HG02571 (cell line): ENCODE results near the gene TM7SF2.
A peak's percentile ranks its signal among the peaks of the same experiment; 100 is the strongest.
"Not testable (repeated sequence)": the region's sequence is repeated elsewhere in the genome, so short reads cannot be mapped to it uniquely, and the experiment has no call there.

Experiments used
- ATAC-seq: cut with Tn5 transposase; IDR thresholded peaks from one replicate; pipeline ENCODE4 v1.9.1; 2021; ENCODE audit warnings: mild to moderate bottlenecking, moderate library complexity; ENCODE audit not compliant: unreplicated experiment

The TM7SF2 gene

DNA sequence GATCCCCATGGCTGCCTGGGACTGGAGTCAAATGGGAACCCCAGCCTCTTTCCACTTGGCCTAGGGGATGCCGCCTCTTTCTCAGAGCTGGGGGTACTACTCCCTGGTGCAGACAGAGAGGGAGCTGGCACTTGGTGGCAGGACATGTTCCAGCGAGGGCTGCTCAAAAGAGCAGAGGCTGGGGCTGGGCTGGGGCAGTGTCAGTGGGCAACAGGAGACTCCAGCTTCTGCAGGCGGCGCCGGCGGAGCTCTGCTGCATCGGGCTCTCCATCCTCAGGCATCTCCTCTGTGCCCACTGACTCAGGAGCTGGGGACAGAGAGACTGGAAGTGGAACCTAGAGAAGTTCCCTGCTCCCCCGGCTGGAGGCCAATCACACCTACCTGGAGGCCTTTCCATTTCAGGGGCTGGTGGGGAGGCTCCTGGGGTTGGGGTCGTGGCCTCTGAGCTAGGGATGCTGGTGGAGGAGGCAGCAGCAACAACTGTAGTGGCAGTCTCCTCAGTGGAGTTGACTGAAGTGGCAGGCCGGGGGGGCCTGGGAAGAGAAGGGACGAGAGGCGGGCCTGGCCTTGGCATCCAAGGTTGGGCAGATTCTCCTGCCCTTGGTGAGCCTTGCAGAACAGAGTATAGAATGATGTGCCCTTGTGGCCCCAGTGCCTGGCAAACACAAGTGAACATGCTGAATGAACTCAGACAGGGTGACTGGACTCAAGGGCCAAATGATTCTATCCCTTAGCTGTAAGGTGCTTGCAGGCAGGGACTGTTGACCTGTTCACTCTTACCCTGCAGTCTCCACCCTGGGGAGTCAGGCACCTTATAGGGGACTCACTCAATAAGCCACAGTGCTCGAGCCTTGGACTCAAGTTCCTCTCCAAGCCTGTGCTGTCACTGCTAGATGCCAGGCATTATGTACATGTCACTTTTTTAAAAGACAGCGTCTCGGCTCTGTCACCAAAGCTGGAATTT, 16.8 kb downstream of the TM7SF2 start:
- ATAC-seq = no peak

DNA sequence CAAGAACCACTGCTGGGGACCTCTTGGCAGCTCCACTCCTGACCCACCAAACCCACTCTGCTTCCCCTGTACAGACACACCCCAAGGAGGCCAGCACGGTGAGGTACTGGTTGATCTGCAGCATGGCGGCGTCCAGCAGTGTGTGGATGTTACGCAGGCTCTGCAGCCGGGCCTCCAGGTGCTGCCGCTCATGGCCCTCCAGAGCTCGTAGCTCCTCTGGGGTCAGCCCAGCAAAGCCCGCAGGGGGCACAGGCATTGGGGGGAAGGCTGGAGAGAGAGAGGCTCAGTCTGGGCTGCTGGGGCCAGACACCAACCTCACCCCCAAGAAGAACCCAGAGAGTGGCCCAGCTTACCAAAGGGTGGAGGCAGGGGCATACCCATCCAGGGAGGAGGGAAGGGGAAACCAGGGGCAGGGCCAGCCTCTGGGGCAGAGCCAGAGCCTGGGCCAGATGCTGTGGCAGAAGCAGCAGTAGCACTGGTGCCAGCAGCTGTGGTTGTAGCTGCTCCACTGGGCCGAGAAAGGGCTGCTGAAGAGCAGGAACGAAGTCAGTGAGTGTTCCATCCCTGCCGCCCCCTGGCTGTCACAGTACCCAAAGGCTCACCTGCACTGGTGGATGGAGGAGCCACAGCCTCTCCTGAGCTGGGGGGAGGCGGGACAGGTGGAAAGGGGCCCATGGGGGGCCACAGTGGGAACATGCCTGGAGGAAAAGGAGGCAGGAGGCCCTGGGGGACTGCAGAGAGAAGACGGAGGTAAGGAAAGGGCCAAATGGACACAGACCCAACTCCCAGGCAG, 18.2 kb downstream of the TM7SF2 start:
- no peak for ATAC-seq

DNA sequence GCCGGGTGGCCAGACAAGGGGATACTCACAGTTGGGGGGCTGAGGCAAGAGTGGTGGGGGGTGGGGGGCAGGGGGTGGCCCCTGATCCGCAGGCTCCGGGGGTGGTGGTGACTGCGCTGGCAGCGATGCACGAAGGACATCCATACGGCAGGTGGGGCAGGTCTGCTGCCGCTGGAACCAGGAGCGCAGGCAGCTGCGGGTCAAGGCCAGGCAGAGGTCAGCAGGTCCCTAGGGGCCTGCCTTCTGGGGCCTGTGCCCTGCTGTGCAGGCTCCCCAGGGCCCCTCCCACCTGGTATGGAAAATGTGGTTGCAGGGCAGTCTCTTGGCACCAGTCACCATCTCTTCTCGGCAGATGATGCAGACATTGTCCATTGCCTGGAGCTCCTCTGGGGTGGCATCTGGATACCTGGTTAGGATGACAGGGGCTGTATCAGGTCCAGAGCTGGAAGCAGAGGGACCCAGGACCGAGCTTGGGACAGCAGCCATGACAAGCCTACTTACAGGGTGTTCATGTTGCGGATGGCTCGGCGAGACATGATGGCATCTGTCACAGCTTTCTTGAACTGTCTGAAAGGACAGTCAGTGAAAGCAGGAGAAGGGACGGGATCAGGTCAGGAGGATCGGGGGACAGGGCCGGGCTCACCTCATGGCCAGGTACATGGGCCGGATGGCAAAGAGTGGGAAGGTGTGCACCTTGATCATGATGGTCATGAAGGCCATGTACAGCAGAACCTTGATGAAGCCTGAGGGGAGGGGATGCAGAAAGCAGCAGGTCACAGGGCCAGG, 19.2 kb downstream of the TM7SF2 start:
- ATAC-seq = no peak

DNA sequence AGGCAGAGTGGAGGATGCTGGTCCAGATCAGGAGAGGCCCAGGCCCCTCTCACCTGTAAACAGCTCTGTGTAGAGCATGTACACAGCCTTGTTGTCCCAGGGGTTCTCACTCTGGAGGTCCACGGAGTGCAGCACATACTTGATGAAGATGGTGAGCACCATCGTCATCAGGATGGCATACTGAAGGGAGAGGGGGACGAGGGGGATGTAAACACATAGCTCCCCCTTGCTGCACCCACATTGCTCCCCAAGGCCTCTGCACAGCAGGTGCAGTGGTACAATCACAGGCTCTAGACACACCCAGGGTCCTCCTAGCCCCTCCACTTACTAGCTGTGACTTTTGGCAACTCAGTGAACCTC, 19.7 kb downstream of the TM7SF2 start:
- no peak for ATAC-seq

DNA sequence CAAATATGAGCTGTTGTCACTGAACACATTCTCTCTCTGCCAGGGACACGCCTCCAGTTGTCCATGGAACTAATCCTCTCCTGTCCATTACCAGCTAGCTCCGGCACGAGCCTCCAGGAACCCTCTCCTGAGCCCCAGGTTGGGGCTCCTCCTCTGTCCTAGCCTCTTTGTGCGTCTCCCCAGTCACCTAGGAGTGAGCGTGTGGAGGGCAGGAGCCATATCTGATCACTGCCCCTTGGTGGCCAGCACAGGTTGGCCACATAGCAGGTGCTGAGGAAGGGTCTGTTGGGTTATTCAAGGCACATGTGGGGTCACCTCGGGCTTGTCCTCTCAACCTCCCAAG, 20.2 kb downstream of the TM7SF2 start:
- no peak for ATAC-seq

DNA sequence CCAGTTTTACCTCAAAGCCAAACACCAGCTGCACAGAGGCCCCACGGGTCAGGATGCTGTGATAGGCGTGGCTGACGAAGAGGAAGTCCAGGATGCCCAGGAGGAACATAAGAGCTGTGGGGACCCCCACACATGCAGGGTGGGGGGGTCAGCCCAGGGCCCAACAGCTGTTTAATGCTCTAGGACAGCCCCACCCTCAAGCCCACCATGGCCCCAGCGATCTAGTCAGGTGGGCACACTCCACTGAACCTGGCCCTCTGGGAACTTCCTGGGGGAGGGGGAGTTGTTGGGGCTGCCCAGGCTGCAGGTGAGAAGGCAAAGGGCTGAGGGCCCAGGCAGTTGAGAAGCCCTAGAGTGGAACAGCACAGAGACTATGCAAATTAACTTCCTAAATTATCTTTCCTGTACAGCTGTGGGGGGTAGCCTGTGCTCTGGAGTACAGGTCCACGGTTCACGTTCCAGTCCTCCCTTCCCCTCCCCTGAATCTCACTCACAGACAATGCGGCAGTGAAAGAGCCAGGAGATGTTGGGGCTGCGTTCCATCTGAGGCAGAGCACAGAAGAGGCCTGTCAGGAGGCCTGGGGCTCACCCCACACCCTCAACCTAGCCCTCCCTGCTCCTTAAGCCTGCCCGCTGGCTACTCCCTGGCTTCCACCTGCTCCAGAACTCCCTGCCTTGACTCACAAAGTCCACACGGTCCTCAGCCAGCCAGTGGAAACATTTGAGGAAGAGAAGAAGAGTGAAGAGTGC, 20.7 kb downstream of the TM7SF2 start:
- ATAC-seq = no peak

DNA sequence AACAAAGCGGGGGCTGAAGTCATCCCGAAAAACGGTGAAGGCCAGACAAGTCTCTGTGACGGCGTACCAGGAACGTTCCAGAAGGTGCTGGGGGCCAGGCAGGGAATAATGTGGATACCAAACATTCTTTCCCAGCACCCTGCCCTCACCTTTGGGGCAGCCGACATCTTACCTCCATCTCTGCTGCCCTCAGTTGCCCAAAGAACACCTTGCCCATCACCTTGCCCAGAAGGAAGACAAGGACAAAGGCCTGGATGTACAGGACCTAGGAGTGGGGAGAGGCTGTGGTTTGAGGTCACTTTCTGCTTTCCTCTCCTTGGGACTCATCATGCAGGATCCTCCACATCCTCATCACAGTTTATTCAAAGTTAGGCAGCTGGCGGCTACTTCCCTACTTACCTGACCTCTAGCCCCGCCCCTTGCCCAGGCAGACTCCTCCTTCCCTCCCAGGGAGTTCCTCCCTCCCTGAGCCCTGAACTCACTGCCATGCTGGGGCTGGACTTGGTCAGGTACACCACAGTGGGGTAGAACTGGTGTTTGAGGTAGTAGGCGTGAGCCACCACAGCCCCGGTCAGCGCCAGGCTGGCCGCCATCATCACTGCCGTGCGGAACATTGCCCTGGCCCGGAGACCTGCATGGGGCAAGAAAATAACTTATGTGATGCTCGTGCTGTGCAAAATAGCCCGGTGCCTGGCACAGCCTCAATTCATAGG, 21.5 kb downstream of the TM7SF2 start:
- no peak for ATAC-seq

DNA sequence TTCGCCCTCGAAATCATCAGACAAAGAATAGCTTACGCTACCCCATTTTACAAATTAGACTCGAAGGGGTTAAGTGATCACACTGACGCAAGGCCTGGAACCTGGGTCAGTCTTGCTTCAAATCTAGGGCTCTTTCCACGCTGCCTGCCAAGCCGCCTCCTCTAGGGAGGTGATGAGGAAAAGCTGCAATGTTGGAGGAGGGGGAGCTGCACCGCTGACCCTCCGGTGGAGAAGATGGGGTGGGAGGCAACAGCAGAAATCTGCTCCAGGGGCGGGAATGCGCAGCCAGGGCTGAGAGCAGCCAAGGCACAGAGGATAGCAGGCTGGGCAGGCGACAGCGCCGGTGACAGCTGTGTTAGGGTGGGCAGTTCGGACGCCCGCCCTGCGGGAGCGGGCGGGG, 22.1 kb downstream of the TM7SF2 start:
- no peak for ATAC-seq

DNA sequence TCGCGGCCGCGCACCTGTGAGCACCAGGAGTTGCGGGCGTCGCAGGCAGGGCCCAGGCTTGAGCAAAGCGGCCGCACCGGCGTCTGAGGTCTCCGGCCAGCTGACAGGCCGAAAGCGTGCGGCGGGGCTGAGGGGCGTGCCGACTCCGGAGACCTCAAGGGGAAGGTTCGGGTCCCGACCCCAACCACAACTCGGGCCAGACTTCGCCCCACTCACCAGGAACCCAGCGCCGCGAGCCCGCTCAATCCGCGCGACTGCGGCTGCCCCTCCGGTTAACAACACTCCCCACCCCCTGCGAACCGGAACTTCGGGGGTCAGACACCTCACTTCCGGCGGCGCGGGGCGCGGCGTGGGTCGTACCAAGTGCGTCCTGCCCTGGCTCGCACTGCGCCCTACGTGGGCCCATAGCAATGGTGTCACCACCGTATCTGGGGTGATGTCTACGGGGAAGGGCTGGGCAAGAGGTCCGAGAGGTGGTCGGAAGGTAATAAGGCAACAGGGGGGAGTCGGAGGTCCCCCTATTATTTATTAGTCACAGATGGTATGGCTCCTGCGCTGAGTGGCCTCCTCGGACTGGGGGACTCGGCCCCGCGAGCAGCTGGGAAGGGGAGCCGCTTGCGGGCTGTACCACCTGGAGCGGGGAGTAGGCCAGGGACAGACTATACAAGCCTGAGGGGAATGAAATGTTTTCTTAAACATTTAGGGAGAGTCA, 22.7 kb downstream of the TM7SF2 start, which contains the start of gene SYVN1:
SYVN1 (minus strand) TSS at position 280 of the 712 bp plus-strand sequence. CDS start 918 bp downstream, outside the sequence.
- peak; percentile 53 for ATAC-seq

DNA sequence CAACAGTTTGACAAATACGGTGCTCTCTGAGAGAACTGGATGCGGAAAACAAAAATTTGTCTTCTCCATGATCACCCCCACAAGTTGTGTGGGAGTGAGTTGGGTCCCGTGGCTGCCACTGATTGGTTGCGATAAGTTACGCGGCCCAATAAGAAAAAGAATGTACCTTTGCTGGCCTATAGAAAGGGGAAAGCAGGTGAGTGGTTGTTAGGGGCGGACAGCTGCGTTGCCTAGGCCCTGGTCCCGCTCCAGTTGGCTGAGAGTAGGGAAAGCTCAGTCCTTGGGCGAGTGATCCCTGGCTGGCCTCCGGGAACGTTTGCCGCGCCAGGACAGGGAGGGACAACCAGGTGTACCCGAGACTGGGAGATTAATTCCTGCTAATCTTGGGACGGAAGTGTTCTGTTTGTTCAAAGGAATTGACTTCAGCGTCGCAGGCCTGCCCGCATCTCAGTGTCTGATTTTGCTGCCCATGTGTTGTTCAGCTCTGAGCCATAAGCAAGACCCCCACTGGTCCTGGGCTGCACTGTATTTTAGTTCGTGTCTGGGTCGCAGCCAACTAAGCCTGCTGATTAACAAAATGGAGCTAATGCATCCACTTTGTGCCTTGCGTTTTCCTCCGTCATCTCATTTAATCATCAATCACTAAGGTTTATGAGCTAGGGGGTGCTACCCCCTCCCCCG, 23.4 kb downstream of the TM7SF2 start:
- ATAC-seq = peak; percentile 68

DNA sequence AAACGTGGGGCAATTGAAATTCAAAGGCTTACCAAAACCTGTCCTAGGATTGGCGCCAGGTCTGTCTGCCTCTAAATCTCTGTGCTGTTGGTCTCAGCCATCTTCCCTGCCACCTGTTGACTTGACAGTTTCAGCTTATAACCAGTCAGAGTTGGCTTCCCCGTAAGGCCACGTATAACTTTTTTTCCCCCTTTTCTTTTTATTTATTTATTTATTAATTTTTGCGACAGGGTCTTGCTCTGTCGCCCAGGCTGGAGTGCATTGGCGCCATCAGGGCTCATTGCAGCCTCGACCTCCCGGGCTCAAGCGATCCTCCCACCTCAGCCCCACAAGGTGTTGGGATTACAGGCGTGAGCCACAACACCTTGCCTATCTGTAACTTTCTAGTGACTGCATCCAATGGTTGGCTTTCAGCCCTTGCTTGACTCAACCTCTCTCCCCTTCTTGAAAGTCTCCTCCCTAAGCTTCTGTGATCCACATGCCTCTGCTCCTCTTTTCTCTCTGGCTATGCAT, 24.0 kb downstream of the TM7SF2 start:
- no peak for ATAC-seq

DNA sequence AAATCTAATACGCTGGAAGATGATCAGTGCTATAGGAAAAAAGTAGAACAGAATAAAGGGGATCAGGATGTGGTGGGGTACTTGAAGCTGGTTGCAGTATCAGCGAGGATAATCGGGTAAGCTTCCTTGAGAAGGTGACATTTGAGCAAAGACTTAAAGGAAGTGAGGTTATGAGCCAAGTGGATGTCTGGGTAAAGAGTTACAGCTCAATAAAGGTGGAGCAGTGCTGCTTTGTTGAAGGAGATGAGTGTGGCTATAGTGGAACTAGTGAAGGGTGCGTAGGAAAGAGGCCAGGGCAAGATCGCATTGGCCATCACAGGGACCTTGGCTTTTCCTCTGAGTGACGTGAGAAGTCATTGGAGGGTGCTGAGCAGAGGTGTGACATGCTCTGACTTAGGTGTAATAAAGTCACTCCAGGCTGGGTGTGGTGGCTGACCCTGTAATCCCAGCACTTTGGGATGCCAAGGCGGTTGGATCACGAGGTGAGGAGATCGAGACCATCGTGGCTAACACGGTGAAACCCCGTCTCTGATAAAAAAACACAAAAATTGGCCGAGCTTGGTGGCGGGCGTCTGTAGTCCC, 24.9 kb downstream of the TM7SF2 start:
- no peak for ATAC-seq

DNA sequence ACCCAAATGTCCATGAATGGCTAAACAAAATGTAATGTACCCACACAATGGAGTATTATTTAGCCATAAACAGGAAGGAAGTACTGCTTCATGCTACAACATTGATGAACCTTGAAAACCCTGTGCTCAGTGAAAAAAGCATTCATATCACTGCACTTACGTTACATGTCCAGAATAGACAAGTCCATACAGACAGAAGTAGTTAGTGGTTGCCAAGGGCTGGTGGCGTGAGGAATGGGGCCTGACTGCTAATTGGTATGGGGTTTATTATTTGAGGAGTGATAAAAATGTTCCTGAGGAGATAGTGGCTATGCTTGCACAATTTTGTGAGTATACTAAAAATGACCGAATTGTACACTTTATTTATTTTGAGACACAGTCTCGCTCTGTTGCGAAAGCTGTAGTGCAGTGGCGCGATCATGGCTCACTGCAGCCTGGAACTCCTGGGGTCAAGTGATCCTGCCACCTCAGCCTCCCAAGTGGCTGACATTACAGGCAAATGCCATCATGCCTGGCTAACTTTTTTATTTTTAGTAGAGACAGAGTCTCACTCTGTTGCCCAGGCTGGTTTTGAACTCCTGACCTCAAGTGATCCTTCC, 30.3 kb downstream of the TM7SF2 start:
- ATAC-seq = no peak

DNA sequence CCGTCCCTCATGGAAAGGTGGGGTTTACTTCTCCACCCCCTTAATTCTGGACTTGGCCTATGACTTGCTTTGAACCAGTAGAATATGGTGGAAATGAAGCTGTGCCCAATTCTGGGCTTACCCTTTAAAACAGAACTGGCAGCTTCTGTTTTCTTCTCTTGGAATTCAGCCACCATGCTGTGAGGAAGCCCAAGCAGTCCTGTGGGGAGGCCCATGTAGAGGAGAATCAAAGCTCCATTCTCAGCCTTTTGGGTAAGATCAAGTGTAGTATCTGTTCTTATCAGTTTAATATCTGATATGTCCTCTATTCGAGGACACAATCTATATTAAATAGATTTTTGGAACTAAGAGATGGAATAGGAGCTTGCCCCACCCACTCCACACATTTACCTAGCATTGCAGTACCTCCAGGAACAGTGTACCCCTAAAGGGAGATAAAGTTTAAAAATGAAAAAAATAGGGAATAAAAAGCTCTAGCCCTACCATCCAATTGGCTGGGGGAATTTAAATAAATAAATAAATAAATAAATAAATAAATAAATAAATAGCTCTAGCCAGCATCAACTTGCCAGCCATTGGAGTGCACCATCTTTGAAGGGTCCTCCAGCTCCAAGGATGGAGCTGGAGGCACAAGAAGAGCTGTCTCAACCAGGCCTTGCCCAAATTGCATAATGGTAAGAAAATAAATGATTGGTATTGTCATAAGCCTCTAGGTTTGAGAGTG, 35.8 kb downstream of the TM7SF2 start:
- ATAC-seq = no peak

DNA sequence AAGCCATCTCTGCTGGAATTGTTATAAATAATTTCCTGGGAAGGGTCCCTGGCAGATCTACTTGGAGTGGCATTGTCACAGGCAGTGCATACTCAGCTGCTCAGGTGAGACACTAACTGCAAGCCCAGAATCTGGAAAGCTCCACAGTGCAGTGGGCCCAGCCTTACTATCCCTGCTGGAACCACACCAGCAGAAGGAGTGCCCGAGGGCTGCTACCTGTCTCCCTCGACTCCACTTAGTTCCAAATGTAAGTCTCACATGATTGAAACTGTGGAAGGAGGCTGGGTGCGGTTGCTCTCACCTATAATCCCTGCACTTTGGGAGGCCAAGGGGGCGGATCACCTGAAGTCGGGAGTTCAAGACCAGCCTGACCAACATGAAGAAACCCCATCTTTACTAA, 37.0 kb downstream of the TM7SF2 start:
- ATAC-seq = no peak

DNA sequence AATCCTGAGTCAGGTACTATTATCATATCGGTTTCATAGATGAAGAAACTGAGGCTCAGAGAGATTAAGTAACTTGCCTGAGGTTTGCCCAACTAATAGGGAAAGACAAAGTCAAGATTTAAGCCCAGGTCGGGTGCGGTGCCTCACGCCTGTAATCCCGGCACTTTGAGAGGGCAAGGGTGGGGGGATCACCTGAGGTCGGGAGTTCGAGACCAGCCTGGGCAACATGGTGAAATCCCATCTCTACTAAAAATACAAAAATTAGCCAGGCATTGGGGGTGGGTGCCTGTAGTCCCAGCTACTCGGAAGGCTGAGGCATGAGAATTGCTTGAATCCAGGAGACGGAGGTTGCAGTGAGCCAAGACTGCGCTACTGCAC, 38.4 kb downstream of the TM7SF2 start:
- ATAC-seq = not testable (repeated sequence)
